Esophagus muscularis mucosa (tissue), 4 donors: ENCODE measurements around the gene COL25A1.

Experiments used
- EP300 ChIP-seq: sonication (generic); formaldehyde crosslinking; IDR thresholded peaks from one replicate; pipeline ENCODE4 v1.6.1; 2017; ENCODE audit warnings: antibody characterized with exemption
- POLR2A ChIP-seq: fragments of 450-650 bp; IDR thresholded peaks from one replicate; pipeline ENCODE4 v1.6.1; 2017; ENCODE audit warnings: antibody characterized with exemption, moderate library complexity, mild to moderate bottlenecking, low read depth
- POLR2AphosphoS5 ChIP-seq, 2 donors: sonication (generic); formaldehyde crosslinking; IDR thresholded peaks; one replicate each; pipeline ENCODE4 v1.6.1; 2017; ENCODE audit warnings: antibody characterized with exemption in 2 of 2
- TF ChIP-seq, protein P1 (sequence below), 3 experiments: fragments of 200-600 bp in 2 of 3; fragments of 450-650 bp in 1 of 3; sonication (generic) in 2 of 3; IDR thresholded peaks; one replicate each; pipeline ENCODE4 v1.5.1; 2017 to 2019; ENCODE audit warnings: antibody characterized with exemption in 3 of 3, mild to moderate bottlenecking in 2 of 3, moderate library complexity in 1 of 3

DNA sequence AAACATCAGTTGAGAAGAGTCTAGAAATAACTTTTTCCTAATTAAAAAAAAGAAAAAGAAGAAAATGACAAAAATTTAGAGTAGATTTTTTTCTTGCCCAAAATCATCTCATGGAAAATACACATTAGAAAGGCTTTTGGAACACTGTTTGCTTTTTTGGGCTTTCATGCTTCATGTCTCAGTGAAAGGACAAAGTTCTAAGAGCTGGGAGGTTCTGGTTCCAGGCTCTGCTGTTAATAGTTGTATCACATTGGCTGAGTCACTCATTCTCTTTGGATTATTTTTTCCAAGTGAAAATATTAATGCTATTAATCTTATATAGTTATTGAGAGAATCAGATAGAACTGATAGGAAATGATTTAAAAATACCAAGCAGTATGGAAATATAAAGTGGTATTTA, 506.7 kb downstream of the COL25A1 start:
- TF ChIP-seq, protein P1, sequence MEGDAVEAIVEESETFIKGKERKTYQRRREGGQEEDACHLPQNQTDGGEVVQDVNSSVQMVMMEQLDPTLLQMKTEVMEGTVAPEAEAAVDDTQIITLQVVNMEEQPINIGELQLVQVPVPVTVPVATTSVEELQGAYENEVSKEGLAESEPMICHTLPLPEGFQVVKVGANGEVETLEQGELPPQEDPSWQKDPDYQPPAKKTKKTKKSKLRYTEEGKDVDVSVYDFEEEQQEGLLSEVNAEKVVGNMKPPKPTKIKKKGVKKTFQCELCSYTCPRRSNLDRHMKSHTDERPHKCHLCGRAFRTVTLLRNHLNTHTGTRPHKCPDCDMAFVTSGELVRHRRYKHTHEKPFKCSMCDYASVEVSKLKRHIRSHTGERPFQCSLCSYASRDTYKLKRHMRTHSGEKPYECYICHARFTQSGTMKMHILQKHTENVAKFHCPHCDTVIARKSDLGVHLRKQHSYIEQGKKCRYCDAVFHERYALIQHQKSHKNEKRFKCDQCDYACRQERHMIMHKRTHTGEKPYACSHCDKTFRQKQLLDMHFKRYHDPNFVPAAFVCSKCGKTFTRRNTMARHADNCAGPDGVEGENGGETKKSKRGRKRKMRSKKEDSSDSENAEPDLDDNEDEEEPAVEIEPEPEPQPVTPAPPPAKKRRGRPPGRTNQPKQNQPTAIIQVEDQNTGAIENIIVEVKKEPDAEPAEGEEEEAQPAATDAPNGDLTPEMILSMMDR (IDR thresholded peaks at IDR 0.05): no peak
- no peak for TF ChIP-seq EP300
- no peak for TF ChIP-seq POLR2AphosphoS5 (IDR thresholded peaks at IDR 0.05)
- TF ChIP-seq POLR2A: no peak
